ENCODE results near the gene PTPRR.

Gene PTPRR

GRCh38 chr12:70671698-70672097 is 248.8 kb downstream of the PTPRR start:
- no peak for DNase-seq

GRCh38 chr12:70670948-70671347 is 249.6 kb downstream of the PTPRR start:
- DNase-seq: no peak

- no peak for DNase-seq
Measured at GRCh38 chr12:70667253-70667652, 253.3 kb downstream of the PTPRR start.

GRCh38 chr12:70666364-70666763 is 254.2 kb downstream of the PTPRR start:
- no peak for DNase-seq

- DNase-seq: no peak
Measured at GRCh38 chr12:70664465-70664881, 256.1 kb downstream of the PTPRR start.

GRCh38 chr12:70663838-70664237 is 256.7 kb downstream of the PTPRR start:
- DNase-seq: no peak

GRCh38 chr12:70661466-70662161 is 258.9 kb downstream of the PTPRR start:
- no peak for DNase-seq

- DNase-seq: no peak
Measured at GRCh38 chr12:70660620-70661219, 259.8 kb downstream of the PTPRR start.

GRCh38 chr12:70660002-70660604 is 260.4 kb downstream of the PTPRR start:
- DNase-seq: no peak

- no peak for DNase-seq
Measured at GRCh38 chr12:70659077-70659606, 261.4 kb downstream of the PTPRR start.

GRCh38 chr12:70657616-70658286 is 262.8 kb downstream of the PTPRR start:
- DNase-seq: no peak

- DNase-seq: no peak
Measured at GRCh38 chr12:70652451-70652850, 268.1 kb downstream of the PTPRR start.

GRCh38 chr12:70648831-70649230 is 271.7 kb downstream of the PTPRR start:
- no peak for DNase-seq

GRCh38 chr12:70648191-70648590 is 272.3 kb downstream of the PTPRR start:
- DNase-seq: no peak

- no peak for DNase-seq
Measured at GRCh38 chr12:70646850-70647249, 273.7 kb downstream of the PTPRR start.

- DNase-seq: no peak
Measured at GRCh38 chr12:70645494-70646317, 274.8 kb downstream of the PTPRR start.

GRCh38 chr12:70644861-70645260 is 275.7 kb downstream of the PTPRR start:
- no peak for DNase-seq

- no peak for DNase-seq
Measured at GRCh38 chr12:70643939-70644338, 276.6 kb downstream of the PTPRR start.

GRCh38 chr12:70641691-70642090 is 278.8 kb downstream of the PTPRR start:
- DNase-seq: no peak

- DNase-seq: no peak
Measured at GRCh38 chr12:70640901-70641300, 279.6 kb downstream of the PTPRR start.

- no peak for DNase-seq
Measured at GRCh38 chr12:70639535-70639934, 281.0 kb downstream of the PTPRR start.

- DNase-seq: no peak
Measured at GRCh38 chr12:70638639-70639360, 281.7 kb downstream of the PTPRR start.
